GM18511 (cell line): Measurements from ENCODE around the gene CDH13.
A peak's percentile ranks its signal among the peaks of the same experiment; 100 is the strongest.

Experiments
- ATAC-seq: cut with Tn5 transposase; IDR thresholded peaks from one replicate; pipeline ENCODE4 v1.9.1; 2021; ENCODE audit warnings: mild to moderate bottlenecking, moderate library complexity; ENCODE audit not compliant: unreplicated experiment

The CDH13 gene

GRCh38 chr16:82769845-82770244 is 143.1 kb downstream of the CDH13 start:
- ATAC-seq, result no peak

DNA sequence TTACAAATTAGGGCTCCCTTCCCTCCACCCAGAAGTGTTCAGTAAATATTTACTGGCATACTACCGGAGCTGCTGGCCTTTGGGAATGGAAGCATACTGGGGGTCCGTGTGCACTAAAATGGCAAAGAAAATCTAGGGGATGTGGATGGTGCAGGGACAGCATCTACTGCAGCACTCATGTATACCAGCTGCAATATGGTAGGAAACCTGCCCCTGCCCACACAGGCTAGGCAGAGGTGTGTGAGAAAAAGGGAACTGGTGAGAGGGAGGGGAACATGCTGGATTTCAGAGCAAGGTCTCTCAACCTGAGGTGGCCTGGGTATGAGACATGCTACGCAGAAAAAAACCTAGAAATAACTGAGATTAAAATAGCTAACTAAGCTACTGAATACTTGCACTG is 145.4 kb downstream of the CDH13 start:
- no peak for ATAC-seq

DNA sequence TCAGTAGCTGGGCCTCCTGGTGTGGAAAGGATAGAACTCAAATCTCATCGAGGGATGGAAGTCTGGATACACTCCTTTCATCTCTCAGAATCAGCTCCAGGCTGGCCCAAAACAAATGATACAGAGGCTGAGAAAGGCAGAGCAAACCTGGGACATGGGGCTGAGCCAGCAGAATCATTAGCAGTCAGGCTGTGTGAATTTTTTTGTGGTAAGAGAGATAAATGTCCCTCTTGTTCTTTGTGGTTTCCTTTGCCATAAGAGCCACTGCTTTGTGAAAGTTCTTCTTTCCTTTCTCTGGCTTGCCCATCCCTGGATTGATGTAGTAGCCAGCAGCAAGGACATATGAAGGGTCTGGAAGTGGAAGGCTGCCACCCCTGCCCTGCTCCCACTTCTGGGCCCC is 146.2 kb downstream of the CDH13 start:
- no peak for ATAC-seq

DNA sequence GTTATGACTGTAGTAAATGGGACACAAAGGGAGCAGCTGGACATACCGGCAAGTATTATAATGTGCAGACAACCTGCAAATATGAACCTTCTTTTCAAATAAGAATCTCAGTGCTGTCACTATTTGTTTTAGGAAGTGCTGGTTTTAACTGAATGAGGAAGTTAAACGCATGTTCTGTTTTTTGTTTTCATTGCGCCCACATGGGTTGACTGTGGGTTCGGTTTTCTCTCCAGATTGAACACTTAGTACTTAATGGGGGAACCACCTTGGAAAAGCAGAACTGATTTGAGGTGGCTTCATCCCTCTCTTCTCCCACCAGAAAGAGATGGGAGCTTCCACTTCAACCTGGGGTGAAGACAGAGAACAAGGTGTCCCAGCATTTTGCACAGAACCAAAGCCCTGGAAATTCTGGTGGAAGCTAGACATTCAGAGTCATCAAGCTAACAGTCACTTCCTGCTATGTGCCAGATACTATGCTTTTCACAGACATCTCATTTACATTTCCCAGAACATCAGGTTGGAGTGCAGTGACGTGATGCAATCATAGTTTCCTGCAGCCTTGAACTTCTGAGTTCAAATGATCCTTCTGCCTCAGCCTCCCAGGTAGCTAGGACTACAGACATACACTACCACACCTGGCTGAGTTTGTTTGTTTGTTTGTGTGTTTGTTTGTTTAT is 149.8 kb downstream of the CDH13 start:
- ATAC-seq, result peak; percentile 64

GRCh38 chr16:82782715-82783251 is 156.0 kb downstream of the CDH13 start:
- ATAC-seq, result no peak

DNA sequence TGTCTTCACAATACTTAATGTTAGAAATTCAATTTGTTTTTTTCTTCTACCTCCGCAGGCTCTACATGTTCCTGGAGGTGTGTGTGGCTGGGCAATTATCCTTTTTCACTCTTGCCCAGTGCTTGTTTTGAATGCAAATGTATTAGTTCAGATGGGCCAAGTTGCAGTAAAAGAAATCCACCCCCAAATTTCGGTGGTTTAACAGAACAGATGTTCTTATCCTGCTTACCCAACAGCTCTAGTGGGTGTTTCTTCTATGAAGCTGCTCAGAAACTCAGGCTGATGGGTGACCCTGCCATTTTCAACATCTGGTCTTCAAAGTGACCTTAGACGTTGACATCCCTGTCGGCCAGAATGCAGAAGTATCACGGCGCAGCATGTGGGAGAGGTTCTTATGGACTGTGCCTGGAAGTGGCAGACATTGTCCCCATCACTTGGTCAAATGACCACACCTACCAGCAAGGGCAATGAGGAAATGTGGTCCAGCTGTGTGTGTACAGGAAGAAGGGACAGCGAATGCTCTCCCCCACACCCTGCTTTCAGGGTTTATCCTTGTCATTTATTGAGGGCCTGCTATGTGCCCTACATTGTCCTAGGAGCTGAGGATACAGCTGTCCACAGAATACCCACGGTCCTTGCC is 157.3 kb downstream of the CDH13 start:
- ATAC-seq, result no peak

GRCh38 chr16:82784573-82784968 is 157.8 kb downstream of the CDH13 start:
- ATAC-seq, result no peak

DNA sequence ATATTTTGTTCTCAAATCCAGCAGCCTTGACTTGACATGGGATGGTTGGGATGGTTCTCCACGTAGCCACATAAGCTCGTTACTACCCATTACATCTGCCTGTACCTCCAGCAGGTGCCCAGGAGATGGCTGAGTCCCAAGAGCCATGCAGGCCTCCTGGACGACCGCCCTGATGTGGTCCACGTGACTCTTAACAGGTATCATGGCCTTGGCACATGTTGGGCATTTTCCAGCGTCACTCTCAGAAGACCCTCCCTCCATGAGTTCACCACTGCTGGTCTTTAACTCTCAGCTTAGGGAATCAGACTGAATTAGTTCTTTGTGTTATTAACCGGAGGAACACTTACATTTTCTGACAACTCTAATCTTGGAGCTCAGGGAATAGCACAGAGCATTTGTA is 161.5 kb downstream of the CDH13 start:
- ATAC-seq, result no peak

DNA sequence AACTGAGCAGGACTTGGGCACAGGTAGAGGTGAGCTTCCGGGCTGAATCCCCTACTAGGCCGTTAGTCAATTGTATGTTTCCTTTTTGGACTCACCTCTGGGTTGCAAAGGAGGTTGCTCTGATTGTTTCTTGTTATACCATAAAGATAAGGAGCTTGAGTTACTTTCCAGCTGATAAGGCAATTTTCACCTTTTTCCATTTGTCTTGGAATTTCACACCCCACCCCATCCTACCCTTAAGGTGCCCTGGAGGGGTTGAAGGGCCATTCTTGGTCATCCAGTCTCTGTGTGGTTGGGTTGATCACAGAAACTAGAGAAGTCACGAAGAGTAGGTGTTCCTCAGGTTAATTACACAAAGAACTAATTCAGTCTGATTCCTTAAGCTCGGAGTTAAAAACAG is 162.2 kb downstream of the CDH13 start:
- ATAC-seq, result no peak

GRCh38 chr16:82792693-82793092 is 165.9 kb downstream of the CDH13 start:
- ATAC-seq, result no peak

GRCh38 chr16:82793528-82794245 is 166.9 kb downstream of the CDH13 start:
- no peak for ATAC-seq

- no peak for ATAC-seq
These were observed 169.3 kb downstream of the CDH13 start for GRCh38 chr16:82796047-82796446.

GRCh38 chr16:82801361-82801760 is 174.6 kb downstream of the CDH13 start:
- no peak for ATAC-seq

GRCh38 chr16:82805866-82806265 is 179.1 kb downstream of the CDH13 start:
- no peak for ATAC-seq

GRCh38 chr16:82807311-82807710 is 180.5 kb downstream of the CDH13 start:
- ATAC-seq, result no peak

- no peak for ATAC-seq
These were observed 181.3 kb downstream of the CDH13 start for GRCh38 chr16:82808036-82808435.

GRCh38 chr16:82810077-82810476 is 183.3 kb downstream of the CDH13 start:
- ATAC-seq, result no peak

DNA sequence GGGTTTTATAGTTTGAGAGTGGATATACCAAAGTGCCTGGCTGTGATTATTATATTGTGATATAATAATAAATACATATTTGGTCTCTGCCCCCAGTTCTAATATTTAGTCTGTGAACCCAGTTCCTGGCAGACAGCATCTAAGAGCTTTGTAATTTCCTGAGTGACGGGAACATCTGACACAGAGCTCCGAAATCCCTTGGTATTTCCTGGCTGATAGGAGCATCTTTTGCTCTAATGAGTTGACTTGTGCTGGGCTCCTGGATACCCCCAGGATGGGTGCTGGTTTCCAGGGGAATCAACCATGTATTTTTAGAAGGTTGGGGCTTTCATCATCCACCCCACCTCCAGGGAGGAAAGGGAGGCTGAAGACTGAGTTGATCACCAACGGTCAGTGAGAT is 187.3 kb downstream of the CDH13 start:
- ATAC-seq, result no peak

DNA sequence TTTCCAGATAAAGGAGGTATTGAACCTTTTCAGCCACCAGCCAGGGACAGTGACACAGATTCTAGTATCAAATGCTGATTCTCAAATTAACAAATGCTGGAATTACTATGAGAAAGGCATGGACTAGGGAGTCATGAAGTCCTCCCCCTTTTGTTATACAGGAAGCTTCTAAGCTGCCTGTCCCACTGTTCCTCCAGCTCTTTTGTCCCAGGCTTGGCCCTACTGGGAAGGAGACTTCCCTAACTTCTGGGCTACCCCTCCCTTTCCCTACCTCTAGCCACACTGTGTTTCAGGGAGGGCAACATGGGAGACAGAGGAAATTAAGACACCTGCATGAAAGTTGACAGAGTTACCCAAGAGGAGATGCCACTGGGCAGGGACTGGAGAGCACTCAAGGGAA is 192.5 kb downstream of the CDH13 start:
- ATAC-seq, result no peak

DNA sequence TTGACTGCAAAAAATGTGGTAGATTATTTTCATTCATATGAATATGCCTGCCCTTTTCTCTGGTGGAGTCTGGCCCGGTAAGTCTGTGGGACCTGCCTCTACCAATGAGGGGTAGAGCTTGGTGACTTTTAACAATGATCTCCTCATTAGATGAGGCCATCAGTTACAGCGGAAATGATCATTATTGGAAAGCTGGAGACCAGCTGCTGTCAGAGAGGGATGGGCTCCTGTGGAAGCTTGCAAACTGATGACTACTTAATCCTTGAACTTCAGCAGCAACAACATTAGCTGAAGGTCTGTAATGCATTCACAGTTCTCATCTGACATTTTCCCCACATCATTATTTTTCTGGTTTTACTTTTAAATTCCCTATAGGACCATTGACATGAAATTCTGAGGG is 194.1 kb downstream of the CDH13 start:
- ATAC-seq, result no peak

DNA sequence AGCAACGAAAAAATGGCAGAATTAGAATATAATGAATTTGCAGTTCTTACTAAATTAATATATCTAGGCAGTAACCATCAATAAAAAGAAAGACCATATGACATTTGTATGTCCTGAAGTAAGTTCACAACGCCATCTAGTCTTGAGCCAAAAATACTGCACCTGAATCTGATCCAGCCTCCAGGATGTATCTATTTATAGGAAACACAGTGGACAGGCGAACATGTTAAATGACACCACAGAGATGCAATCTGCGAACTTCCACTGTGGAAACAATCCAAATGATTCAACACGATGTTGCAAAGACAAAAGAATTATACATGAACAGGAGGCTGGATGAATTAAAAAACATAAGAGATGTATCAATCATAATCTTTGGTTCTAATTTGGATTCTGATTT is 197.6 kb downstream of the CDH13 start:
- ATAC-seq, result no peak

- ATAC-seq, result no peak
These were observed 202.5 kb downstream of the CDH13 start for GRCh38 chr16:82829301-82829700.
